Breast epithelium (tissue), 4 donors: Measurements from ENCODE around the gene FXYD4. TPM values are rescaled to one million over a fixed set of nuclear protein-coding genes. Genes with fewer than 3 reads are reported as not detected.

Experiments used
- DNase-seq, 2 donors: peaks; one replicate each; pipeline ENCODE4 v3.0.0-alpha.2; 2019; ENCODE audit warnings: low spot score in 2 of 2
- H3K27ac ChIP-seq, 2 donors: fragments of 200-600 bp; sonication (generic) in 1 of 2; one replicate each; pipeline ENCODE4 v1.5.1; 2016 to 2019; ENCODE audit warnings: mild to moderate bottlenecking in 1 of 2
- H3K27me3 ChIP-seq, 2 donors: fragments of 200-600 bp; sonication (generic) in 1 of 2; one replicate each; pipeline versions ENCODE4 v1.5.1 to v1.6.0; 2017 to 2019; ENCODE audit warnings: control low read depth in 1 of 2, mild to moderate bottlenecking in 1 of 2
- H3K36me3 ChIP-seq: fragments of 200-600 bp; one replicate; pipeline ENCODE4 v1.5.1; 2019
- H3K4me1 ChIP-seq, 2 donors: fragments of 200-600 bp; sonication (generic); one replicate each; pipeline ENCODE4 v1.5.1; 2016 to 2019; ENCODE audit warnings: control low read depth in 1 of 2
- H3K4me3 ChIP-seq, 3 donors: fragments of 200-600 bp; sonication (generic); 1 replicate in 2 of 3; 2 replicates in 1 of 3; pipeline ENCODE4 v1.5.1; 2016 to 2019; ENCODE audit warnings: mild to moderate bottlenecking in 3 of 3, moderate library complexity in 2 of 3
- H3K9me3 ChIP-seq, 2 donors: fragments of 200-600 bp; sonication (generic) in 1 of 2; one replicate each; pipeline ENCODE4 v1.5.1; 2016 to 2019; ENCODE audit warnings: control low read depth in 1 of 2
- CTCF ChIP-seq, 3 donors: fragments of 450-650 bp; IDR thresholded peaks; one replicate each; pipeline ENCODE4 v1.5.1; 2016 to 2017; ENCODE audit warnings: antibody characterized with exemption in 3 of 3, mild to moderate bottlenecking in 3 of 3, moderate library complexity in 3 of 3
- POLR2A ChIP-seq: fragments of 450-650 bp; IDR thresholded peaks from one replicate; pipeline ENCODE4 v1.6.1; 2016; ENCODE audit warnings: antibody characterized with exemption, mild to moderate bottlenecking, moderate library complexity
- POLR2AphosphoS5 ChIP-seq, 3 donors: sonication (generic); formaldehyde crosslinking; IDR thresholded peaks; one replicate each; pipeline ENCODE4 v1.6.1; 2017; ENCODE audit warnings: antibody characterized with exemption in 3 of 3
- intact Hi-C: fragments of 100-400 bp; cut with DNase I; formaldehyde crosslinking; loops from one replicate; pipeline ENCODE4 v1.15.1; 2023; ENCODE audit warnings: low total_unique reads
- total RNA-seq, 3 donors: library from RNA; depleted of rRNA; stranded (reverse); fragments of >200 nt; gene quantifications; one replicate each; pipeline ENCODE4 v1.1.0, GENCODE V29; 2016

The FXYD4 gene
- total RNA-seq, 3 donors from 2014 or later = not detected

GRCh38 chr10:43376828-43377423 lies 5.5 kb downstream of the FXYD4 start:
- no peaks in the 10 kb centered on the region for H3K4me1 ChIP-seq
- TF ChIP-seq CTCF (IDR thresholded peaks at IDR 0.05) (no peak), POLR2AphosphoS5 (IDR thresholded peaks at IDR 0.05) (no peak), POLR2A (no peak)
- no peaks in the 10 kb centered on the region for H3K27me3 ChIP-seq
- peak in 1 of 2 donors; percentile 28 for DNase-seq
- no peak overlapping the region for H3K4me3 ChIP-seq
- no peaks in the 10 kb centered on the region for H3K36me3 ChIP-seq
- H3K9me3 ChIP-seq = no peaks in the 10 kb centered on the region
- no peak overlapping the region for H3K27ac ChIP-seq
- intact Hi-C loops = no loop called here

GRCh38 chr10:43377424-43377883 lies 6.0 kb downstream of the FXYD4 start:
- no peak overlapping the region for H3K4me3 ChIP-seq
- no peaks in the 10 kb centered on the region for H3K9me3 ChIP-seq
- H3K36me3 ChIP-seq = no peaks in the 10 kb centered on the region
- no peaks in the 10 kb centered on the region for H3K4me1 ChIP-seq
- intact Hi-C loops = no loop called here
- peak in 1 of 2 donors; percentile 5 for DNase-seq
- no peak overlapping the region for H3K27ac ChIP-seq
- H3K27me3 ChIP-seq = no peaks in the 10 kb centered on the region
- TF ChIP-seq POLR2A = no peak
- TF ChIP-seq POLR2AphosphoS5 (IDR thresholded peaks at IDR 0.05) = no peak
- TF ChIP-seq CTCF (IDR thresholded peaks at IDR 0.05) = no peak

- H3K4me1 ChIP-seq = no peaks in the 10 kb centered on the region
- intact Hi-C loops = no loop called here
- H3K9me3 ChIP-seq = no peaks in the 10 kb centered on the region
- no peaks in the 10 kb centered on the region for H3K36me3 ChIP-seq
- no peak overlapping the region for H3K27ac ChIP-seq
- H3K27me3 ChIP-seq = no peaks in the 10 kb centered on the region
- TF ChIP-seq CTCF (IDR thresholded peaks at IDR 0.05) (no peak), POLR2A (no peak), POLR2AphosphoS5 (IDR thresholded peaks at IDR 0.05) (no peak)
- peak in 1 of 2 donors; percentile 33 for DNase-seq
- H3K4me3 ChIP-seq = no peak overlapping the region
These were observed 9.3 kb downstream of the FXYD4 start for GRCh38 chr10:43380610-43381222.

- no peak overlapping the region for H3K27ac ChIP-seq
- H3K9me3 ChIP-seq = no peaks in the 10 kb centered on the region
- H3K36me3 ChIP-seq = no peaks in the 10 kb centered on the region
- H3K4me1 ChIP-seq = no peaks in the 10 kb centered on the region
- TF ChIP-seq CTCF (IDR thresholded peaks at IDR 0.05) = no peak
- no peak for TF ChIP-seq POLR2A
- TF ChIP-seq POLR2AphosphoS5 (IDR thresholded peaks at IDR 0.05) = no peak
- intact Hi-C loops = no loop called here
- DNase-seq = peak in 1 of 2 donors; percentile 9
- no peak overlapping the region for H3K4me3 ChIP-seq
- H3K27me3 ChIP-seq = no peaks in the 10 kb centered on the region
These were observed 12.0 kb downstream of the FXYD4 start for GRCh38 chr10:43383204-43383971.
